Measurements from ENCODE around the gene PODXL. TPM values are rescaled to one million over a fixed set of nuclear protein-coding genes. Genes with fewer than 3 reads are reported as not detected.

Gene PODXL
- total and polyA plus RNA-seq, 2 of the 8 experiments (the other 6 are each of a cell fraction or from before 2014, with no cell fraction given): 638 to 925 TPM

- no peak overlapping the region for H3K4me2 ChIP-seq (ENCODE audit: insufficient read depth in 1 of 2, low read depth in 2 of 2, low read length in 2 of 2)
- H3K56ac ChIP-seq (replicated peaks; ENCODE audit: insufficient read length, low read depth, low read length): no peak overlapping the region
- no peak overlapping the region for H2BK15ac ChIP-seq (ENCODE audit: low read length)
- FAIRE-seq: no peak
- H4K91ac ChIP-seq (replicated peaks; ENCODE audit: insufficient read length, low read length): no peak overlapping the region
- no peak overlapping the region for H2AK5ac ChIP-seq (ENCODE audit: low read depth, low read length)
- H3K9me3 ChIP-seq (ENCODE audit: insufficient read depth in 2 of 2, low read depth in 1 of 2, low read length in 1 of 2): no peaks in the 10 kb centered on the region
- no peak overlapping the region for H2BK5ac ChIP-seq (ENCODE audit: low read depth, low read length)
- no peak overlapping the region for H2BK120ac ChIP-seq (replicated peaks; ENCODE audit: low read depth, low read length)
- no peaks in the 10 kb centered on the region for H3K79me2 ChIP-seq (ENCODE audit: control insufficient read depth in 1 of 2, insufficient read depth in 2 of 2, low read length in 2 of 2)
- H3K23ac ChIP-seq (ENCODE audit: insufficient read length): no peak overlapping the region
- no peaks in the 10 kb centered on the region for H3K23me2 ChIP-seq (ENCODE audit: low read depth, low read length)
- H3K36me3 ChIP-seq (ENCODE audit: control insufficient read depth in 2 of 4, insufficient read depth in 4 of 4, low read length in 3 of 4): peaks cover 0 to 3% (median under 1%) of the 10 kb centered on the region in 4 experiments; a peak in 1 of 8 replicates
- CTCF ChIA-PET (ENCODE audit: partially characterized antibody): interaction anchor here (0.6 to 1.5 kb wide), 4 partner anchors 11 to 586 kb away, joined by 3 to 4 read pairs (median 4); no protein-coding TSS in a partner anchor
- no peaks in the 10 kb centered on the region for H3K27me3 ChIP-seq (replicated peaks in 1 of 4; ENCODE audit: control insufficient read depth in 3 of 4, extremely low read depth in 1 of 4, insufficient read depth in 3 of 4, low read length in 3 of 4)
- H3K18ac ChIP-seq (ENCODE audit: extremely low read depth, low read length): no peak overlapping the region
- 90% methylated on average over 2 of the region's 2 CpGs; no CpG with 5 or more reads in 1 of the 2 experiments for WGBS, 2 experiments (ENCODE audit: extremely low coverage in 1 of 2, insufficient coverage in 1 of 2, insufficient read length in 1 of 2, insufficient replicate concordance in 2 of 2, low coverage in 1 of 2, low lambda C conversion rate in 2 of 2, missing lambda C conversion rate in 1 of 2)
- no peaks in the 10 kb centered on the region for H3K79me1 ChIP-seq (ENCODE audit: low read depth, low read length)
- H2BK12ac ChIP-seq (ENCODE audit: low read depth, low read length): no peak overlapping the region
- H3K4ac ChIP-seq (replicated peaks; ENCODE audit: insufficient read length, low read depth, low read length): no peak overlapping the region
- no peaks in the 10 kb centered on the region for H3K4me1 ChIP-seq (replicated peaks in 1 of 4; ENCODE audit: control insufficient read depth in 3 of 4, insufficient read depth in 4 of 4, low read length in 3 of 4)
- H3K4me3 ChIP-seq (ENCODE audit: extremely low read depth in 1 of 4, insufficient read depth in 2 of 4, low read depth in 3 of 4, low read length in 4 of 4): no peak overlapping the region
- H4K20me1 ChIP-seq (replicated peaks in 1 of 2; ENCODE audit: control insufficient read depth in 1 of 2, insufficient read depth in 2 of 2, low read length in 2 of 2): no peaks in the 10 kb centered on the region
- peak overlapping the region in 1 of 4 experiments; percentile 34; a peak in 1 of 7 replicates for H3K9ac ChIP-seq (replicated peaks in 1 of 4; ENCODE audit: extremely low read depth in 1 of 4, low read depth in 3 of 4, low read length in 3 of 4)
- H3K27ac ChIP-seq (ENCODE audit: low read depth, low read length): no peak overlapping the region
- H3K14ac ChIP-seq (ENCODE audit: insufficient read length): no peak overlapping the region
- H2BK20ac ChIP-seq (ENCODE audit: low read length): no peak overlapping the region
- no peak for DNase-seq (ENCODE audit: low read depth in 1 of 2, low spot score in 2 of 2)
- H4K5ac ChIP-seq (ENCODE audit: insufficient read length, low read depth, low read length): no peak overlapping the region
- H2AFZ ChIP-seq (ENCODE audit: low read length): no peak overlapping the region
- H4K8ac ChIP-seq (ENCODE audit: extremely low read depth, insufficient read depth, low read length): no peak overlapping the region
- POLR2A ChIA-PET (ENCODE audit: partially characterized antibody): interaction anchor here (0.9 to 1.2 kb wide), 2 partner anchors 11 to 14 kb away, joined by 4 to 5 read pairs; no protein-coding TSS in a partner anchor
Measured at GRCh38 chr7:131482800-131483199, 73.6 kb downstream of the PODXL start.

Data from H1 (cell line).